Mammary epithelial cell (primary cell): ENCODE data around the gene CNOT2.

Experiments used
- CTCF ChIP-seq, 2 donors: IDR thresholded peaks in 1 of 2; conservative IDR thresholded peaks in 1 of 2; 2 replicates each; pipeline ENCODE4 v1.5.1; 2011 to 2012; ENCODE audit warnings: inconsistent platforms in 2 of 2, low read length in 2 of 2, mild to moderate bottlenecking in 2 of 2, control low read depth in 1 of 2, low read depth in 1 of 2; ENCODE audit not compliant: insufficient read depth in 1 of 2; ENCODE audit errors: extremely low read depth in 1 of 2
- EZH2 ChIP-seq: IDR thresholded peaks from 2 replicates; pipeline ENCODE4 v1.6.1; 2012; ENCODE audit warnings: low read length, inconsistent platforms, borderline replicate concordance

- TF ChIP-seq CTCF (conservative IDR thresholded peaks at IDR 0.05 in 1 of 2, IDR thresholded peaks at IDR 0.05 in 1 of 2; ENCODE audit: extremely low read depth in 1 of 2, insufficient read depth in 1 of 2, low read depth in 1 of 2, low read length in 2 of 2), result no peak
- TF ChIP-seq EZH2, result no peak
Measured at GRCh38 chr12:70227911-70228310, 15.3 kb upstream of the CNOT2 start.
